Osteocyte (in vitro differentiated cells): ENCODE measurements around the gene PPP1R9A. TPM values are rescaled to one million over a fixed set of nuclear protein-coding genes. Genes with fewer than 3 reads are reported as not detected.
A peak's percentile ranks its signal among the peaks of the same experiment; 100 is the strongest.

Source experiments
- DNase-seq: peaks from one replicate; pipeline ENCODE4 v3.0.0; 2021; ENCODE audit warnings: mixed read lengths; ENCODE audit not compliant: unreplicated experiment; ENCODE audit errors: extremely low spot score
- H3K27ac Mint-ChIP-seq: one replicate; pipeline ENCODE4 v1.8.0; 2021; ENCODE audit warnings: mild to moderate bottlenecking, mixed read lengths; ENCODE audit not compliant: unreplicated experiment
- H3K27me3 Mint-ChIP-seq: one replicate; pipeline ENCODE4 v1.8.0; 2021; ENCODE audit warnings: mixed read lengths; ENCODE audit not compliant: unreplicated experiment
- H3K36me3 Mint-ChIP-seq: one replicate; pipeline ENCODE4 v1.8.0; 2021; ENCODE audit warnings: mixed read lengths; ENCODE audit not compliant: unreplicated experiment
- H3K4me1 Mint-ChIP-seq: one replicate; pipeline ENCODE4 v1.8.0; 2021; ENCODE audit warnings: mixed read lengths; ENCODE audit not compliant: unreplicated experiment
- H3K4me3 Mint-ChIP-seq: one replicate; pipeline ENCODE4 v1.8.0; 2021; ENCODE audit warnings: mild to moderate bottlenecking, moderate library complexity, mixed read lengths; ENCODE audit not compliant: unreplicated experiment
- H3K9me3 Mint-ChIP-seq: one replicate; pipeline ENCODE4 v1.8.0; 2021; ENCODE audit warnings: mixed read lengths; ENCODE audit not compliant: unreplicated experiment
- long read RNA-seq: library from polyadenylated mRNA; unstranded; transcript quantifications from one replicate; pipeline ENCODE4 v2.0.0, GENCODE V29; 2021
- total RNA-seq: library from RNA; stranded (reverse); gene quantifications from 2 replicates; pipeline ENCODE4 v1.2.1, GENCODE V29; 2021
- TF ChIP-seq, protein P1 (sequence below): fragments of 200-600 bp; sonication (generic); IDR thresholded peaks from 2 replicates; pipeline ENCODE4 v1.5.0; 2021; ENCODE audit warnings: antibody characterized with exemption, mild to moderate bottlenecking, moderate library complexity

PPP1R9A gene
- total RNA-seq: 3.4 and 4.4 TPM in 2 replicates
- long read RNA-seq, partial matches to known transcripts: 9 of 15 reads
- long read RNA-seq, other reads (novel, unspliced or antisense): 6 of 15 reads

DNA sequence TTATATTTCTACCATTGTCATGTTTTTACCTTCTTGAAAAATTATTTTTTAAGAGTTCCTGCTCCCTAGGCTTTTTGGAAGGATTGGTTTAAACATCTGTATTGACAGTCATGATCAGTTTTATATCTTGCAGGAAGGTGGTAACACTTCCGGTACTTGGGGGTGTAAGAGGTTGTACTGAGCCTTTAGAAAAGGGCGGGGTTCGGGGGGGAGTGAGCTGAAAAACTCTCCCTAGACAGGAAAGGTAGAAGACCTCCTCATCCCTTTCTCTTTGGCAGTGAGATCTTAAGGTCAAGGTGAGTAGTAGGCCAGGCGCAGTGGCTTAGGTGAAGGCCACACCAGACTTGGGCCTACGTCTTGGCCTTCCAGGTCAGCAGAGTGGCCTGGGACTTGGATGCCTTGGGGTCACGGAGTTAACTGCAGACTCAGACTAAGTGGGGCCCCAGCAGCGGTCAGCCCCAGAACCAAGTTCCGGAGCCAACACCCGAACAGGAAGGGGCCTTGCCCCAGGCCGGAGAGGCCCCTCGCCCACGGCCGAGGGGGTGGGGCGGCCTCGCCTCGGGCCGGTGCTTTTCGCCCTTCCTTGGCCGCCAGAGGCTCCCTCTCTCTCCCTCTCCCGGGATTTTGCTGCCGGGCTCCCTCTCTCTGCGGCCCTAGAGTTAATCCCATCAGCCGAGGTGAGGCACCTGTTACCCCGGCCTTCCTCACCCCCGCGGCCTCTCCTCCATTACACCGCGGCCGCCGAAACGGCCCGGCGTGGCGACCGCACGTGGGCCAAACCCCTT lies at the start of gene PPP1R9A:
TSS of gene PPP1R9A (plus strand) at position 569 of the 785 bp plus-strand sequence. CDS start 2,520 bp downstream, outside the sequence.
- Mint-ChIP-seq H3K9me3 (no peaks in the 10 kb centered on the region), H3K27ac (peak within 1 kb of the TSS; percentile 68), H3K4me3 (peak within 1 kb of the TSS; percentile 81), H3K27me3 (peaks cover 6% of the 10 kb centered on the region), H3K4me1 (peaks cover 13% of the 10 kb centered on the region), H3K36me3 (no peaks in the 10 kb centered on the region)
- DNase-seq: no peak
- TF ChIP-seq, protein P1, sequence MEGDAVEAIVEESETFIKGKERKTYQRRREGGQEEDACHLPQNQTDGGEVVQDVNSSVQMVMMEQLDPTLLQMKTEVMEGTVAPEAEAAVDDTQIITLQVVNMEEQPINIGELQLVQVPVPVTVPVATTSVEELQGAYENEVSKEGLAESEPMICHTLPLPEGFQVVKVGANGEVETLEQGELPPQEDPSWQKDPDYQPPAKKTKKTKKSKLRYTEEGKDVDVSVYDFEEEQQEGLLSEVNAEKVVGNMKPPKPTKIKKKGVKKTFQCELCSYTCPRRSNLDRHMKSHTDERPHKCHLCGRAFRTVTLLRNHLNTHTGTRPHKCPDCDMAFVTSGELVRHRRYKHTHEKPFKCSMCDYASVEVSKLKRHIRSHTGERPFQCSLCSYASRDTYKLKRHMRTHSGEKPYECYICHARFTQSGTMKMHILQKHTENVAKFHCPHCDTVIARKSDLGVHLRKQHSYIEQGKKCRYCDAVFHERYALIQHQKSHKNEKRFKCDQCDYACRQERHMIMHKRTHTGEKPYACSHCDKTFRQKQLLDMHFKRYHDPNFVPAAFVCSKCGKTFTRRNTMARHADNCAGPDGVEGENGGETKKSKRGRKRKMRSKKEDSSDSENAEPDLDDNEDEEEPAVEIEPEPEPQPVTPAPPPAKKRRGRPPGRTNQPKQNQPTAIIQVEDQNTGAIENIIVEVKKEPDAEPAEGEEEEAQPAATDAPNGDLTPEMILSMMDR: peak; percentile 48

DNA sequence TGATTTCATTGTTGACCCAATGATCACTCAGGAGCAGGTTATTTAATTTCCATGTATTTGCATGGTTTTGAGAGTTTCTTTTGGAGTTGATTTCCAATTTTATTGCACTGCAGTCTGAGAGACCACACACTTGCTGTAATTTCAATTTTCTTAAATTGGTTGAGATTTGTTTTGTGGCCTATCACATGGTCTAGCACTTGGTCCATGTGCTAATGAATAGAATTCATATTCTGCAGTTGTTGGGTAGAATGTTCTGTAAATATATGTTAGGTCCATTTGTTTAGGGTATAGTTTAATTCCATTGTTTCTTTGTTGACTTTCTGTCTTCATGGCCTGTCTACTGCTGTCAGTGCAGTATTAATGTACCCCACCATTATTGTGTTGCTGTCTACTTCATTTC lies 36.3 kb upstream of the PPP1R9A start:
- TF ChIP-seq, protein P1: no peak
- H3K4me3 Mint-ChIP-seq: no peak overlapping the region
- peaks cover 7% of the 10 kb centered on the region for H3K4me1 Mint-ChIP-seq
- no peaks in the 10 kb centered on the region for H3K27me3 Mint-ChIP-seq
- H3K36me3 Mint-ChIP-seq: no peaks in the 10 kb centered on the region
- H3K27ac Mint-ChIP-seq: no peak overlapping the region
- H3K9me3 Mint-ChIP-seq: no peaks in the 10 kb centered on the region
- DNase-seq: no peak

GRCh38 chr7:94873239-94873638 lies 34.2 kb upstream of the PPP1R9A start:
- Mint-ChIP-seq H3K4me1 (peaks cover 7% of the 10 kb centered on the region), H3K36me3 (no peaks in the 10 kb centered on the region), H3K9me3 (peaks cover 5% of the 10 kb centered on the region), H3K4me3 (no peak overlapping the region), H3K27ac (no peak overlapping the region), H3K27me3 (no peaks in the 10 kb centered on the region)
- TF ChIP-seq, protein P1: no peak
- DNase-seq: no peak

DNA sequence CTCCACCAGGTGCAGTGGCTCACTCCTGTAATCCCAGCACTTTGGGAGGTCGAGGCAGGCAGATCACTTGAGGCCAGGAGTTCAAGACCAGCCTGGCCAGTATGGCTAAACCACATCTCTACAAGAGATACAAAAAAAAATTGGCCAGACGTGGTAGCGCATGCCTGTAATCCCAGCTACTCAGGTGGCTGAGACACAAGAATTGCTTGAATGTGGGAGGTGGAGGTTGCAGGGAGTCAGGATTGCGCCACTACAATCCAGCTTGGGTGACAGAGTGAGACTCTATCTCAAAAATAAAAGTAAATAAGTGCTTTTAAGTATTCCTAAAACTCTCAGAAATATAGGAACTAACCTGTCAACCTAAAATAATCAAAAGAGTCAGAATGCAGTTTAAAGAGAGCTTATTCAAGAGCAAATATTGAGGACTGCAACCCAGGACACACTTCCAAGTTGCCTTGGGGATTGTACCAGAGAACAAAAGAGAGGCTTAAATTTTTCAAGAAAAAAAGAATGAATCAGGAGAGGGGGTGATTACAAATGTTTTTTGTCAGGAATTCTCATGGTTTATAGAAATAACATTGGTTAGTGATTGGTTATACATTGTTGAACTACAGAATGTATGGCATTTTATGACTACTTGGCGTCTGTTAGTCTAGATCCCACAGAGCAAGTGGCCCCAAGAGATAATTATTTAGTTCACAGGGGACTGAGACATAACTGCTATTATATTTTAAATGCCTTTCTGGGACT lies 33.2 kb upstream of the PPP1R9A start:
- Mint-ChIP-seq H3K4me3 (no peak overlapping the region), H3K27me3 (no peaks in the 10 kb centered on the region), H3K9me3 (peaks cover 5% of the 10 kb centered on the region), H3K4me1 (peaks cover 7% of the 10 kb centered on the region), H3K27ac (no peak overlapping the region), H3K36me3 (no peaks in the 10 kb centered on the region)
- TF ChIP-seq, protein P1: no peak
- no peak for DNase-seq

DNA sequence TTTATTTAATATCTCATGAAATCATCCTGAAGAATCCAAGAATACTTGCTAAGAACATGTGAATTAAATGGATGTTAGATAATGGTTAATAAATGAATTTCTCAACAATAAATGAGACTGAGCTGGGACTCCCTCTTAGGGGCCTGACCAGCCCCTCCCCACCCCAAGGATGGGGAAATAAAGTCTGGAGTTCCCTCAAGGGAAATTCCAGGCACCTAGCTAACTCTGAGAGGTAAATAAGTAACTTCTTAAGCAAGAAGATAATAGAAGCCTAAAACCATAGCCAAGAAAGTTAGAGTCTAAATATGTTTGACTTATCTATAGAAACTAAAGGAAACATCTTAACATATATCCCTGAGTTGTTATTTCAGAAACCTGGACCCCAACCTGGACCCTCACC lies 32.2 kb upstream of the PPP1R9A start:
- TF ChIP-seq, protein P1: no peak
- H3K27me3 Mint-ChIP-seq: no peaks in the 10 kb centered on the region
- H3K36me3 Mint-ChIP-seq: no peaks in the 10 kb centered on the region

More for the DNA sequence above, 32.2 kb upstream of the PPP1R9A start:
- DNase-seq: no peak
- Mint-ChIP-seq H3K4me1 (peaks cover 7% of the 10 kb centered on the region), H3K4me3 (no peak overlapping the region), H3K27ac (no peak overlapping the region), H3K9me3 (peaks cover 5% of the 10 kb centered on the region)
